Neuronal stem cell (in vitro differentiated cells): Measurements from ENCODE around the gene PTPN7.

ENCODE experiments used
- DNase-seq: peaks from one replicate; pipeline ENCODE4 v3.0.0-alpha.2; 2013; ENCODE audit warnings: low spot score
- H2AFZ ChIP-seq: one replicate; pipeline ENCODE4 v1.6.1; 2013; ENCODE audit warnings: mild to moderate bottlenecking, low read length, inconsistent platforms
- H2AK5ac ChIP-seq: 2 replicates; pipeline ENCODE4 v1.6.1; 2013; ENCODE audit warnings: low read depth, mild to moderate bottlenecking, inconsistent platforms, low read length, moderate library complexity, mixed read lengths
- H2BK120ac ChIP-seq: 2 replicates; pipeline ENCODE4 v1.6.1; 2013; ENCODE audit warnings: low read depth, mild to moderate bottlenecking, inconsistent platforms, low read length, moderate library complexity, mixed read lengths
- H2BK12ac ChIP-seq: one replicate; pipeline ENCODE4 v1.6.1; 2013; ENCODE audit warnings: low read length, inconsistent platforms
- H2BK15ac ChIP-seq: 2 replicates; pipeline ENCODE4 v1.6.1; 2013; ENCODE audit warnings: mild to moderate bottlenecking, low read length, inconsistent platforms, mixed read lengths
- H2BK5ac ChIP-seq: one replicate; pipeline ENCODE4 v1.6.1; 2013; ENCODE audit warnings: inconsistent platforms, mild to moderate bottlenecking, low read length, moderate library complexity
- H3K14ac ChIP-seq: one replicate; pipeline ENCODE4 v1.6.1; 2013; ENCODE audit warnings: low read length, inconsistent platforms
- H3K18ac ChIP-seq: 2 replicates; pipeline ENCODE4 v1.6.1; 2013; ENCODE audit warnings: low read length, inconsistent platforms
- H3K23ac ChIP-seq: 2 replicates; pipeline ENCODE4 v1.6.1; 2013; ENCODE audit warnings: low read depth, mild to moderate bottlenecking, mixed read lengths, low read length, inconsistent platforms; ENCODE audit not compliant: poor library complexity
- H3K27ac ChIP-seq: replicated peaks from 3 replicates; pipeline ENCODE4 v1.5.1; 2013; ENCODE audit warnings: low read length, inconsistent platforms
- H3K27me3 ChIP-seq, 3 experiments: 2 replicates each; pipeline ENCODE4 v1.6.1; 2013; ENCODE audit warnings: low read length in 3 of 3, mild to moderate bottlenecking in 2 of 3, inconsistent platforms in 1 of 3, low read depth in 1 of 3, mixed read lengths in 1 of 3, moderate library complexity in 1 of 3; ENCODE audit not compliant: control insufficient read depth in 3 of 3, insufficient read depth in 3 of 3
- H3K36me3 ChIP-seq, 2 donors: replicated peaks in 1 of 2; 2 replicates each; pipeline ENCODE4 v1.6.1; 2013; ENCODE audit warnings: low read length in 2 of 2; ENCODE audit not compliant: control insufficient read depth in 2 of 2, insufficient read depth in 2 of 2
- H3K4ac ChIP-seq: 2 replicates; pipeline ENCODE4 v1.6.1; 2013; ENCODE audit warnings: inconsistent platforms, mild to moderate bottlenecking, low read length, moderate library complexity
- H3K4me1 ChIP-seq, 2 donors: 1 replicate in 1 of 2; 2 replicates in 1 of 2; pipeline ENCODE4 v1.6.1; 2013; ENCODE audit warnings: low read length in 2 of 2, low read depth in 1 of 2; ENCODE audit not compliant: control insufficient read depth in 2 of 2, insufficient read depth in 1 of 2
- H3K4me2 ChIP-seq: one replicate; pipeline ENCODE4 v1.6.1; 2013; ENCODE audit warnings: mild to moderate bottlenecking, low read length, inconsistent platforms; ENCODE audit not compliant: insufficient read depth, poor library complexity, severe bottlenecking
- H3K4me3 ChIP-seq, 2 donors: 2 replicates each; pipeline ENCODE4 v1.5.1; 2013; ENCODE audit warnings: low read length in 2 of 2, mild to moderate bottlenecking in 2 of 2, inconsistent platforms in 1 of 2, moderate library complexity in 1 of 2
- H3K79me1 ChIP-seq: one replicate; pipeline ENCODE4 v1.6.1; 2013; ENCODE audit warnings: low read depth, mild to moderate bottlenecking, inconsistent platforms, low read length, moderate library complexity
- H3K9ac ChIP-seq: one replicate; pipeline ENCODE4 v1.6.1; 2013; ENCODE audit warnings: mild to moderate bottlenecking, low read depth, low read length, inconsistent platforms; ENCODE audit not compliant: poor library complexity
- H3K9me3 ChIP-seq, 2 donors: replicated peaks in 1 of 2; 2 replicates each; pipeline versions ENCODE3 to v1.6.1; 2013; ENCODE audit warnings: low read length in 2 of 2, mild to moderate bottlenecking in 2 of 2, inconsistent platforms in 1 of 2, low read depth in 1 of 2, mixed read lengths in 1 of 2, moderate library complexity in 1 of 2; ENCODE audit not compliant: control insufficient read depth in 2 of 2, insufficient read depth in 1 of 2
- H4K8ac ChIP-seq: one replicate; pipeline ENCODE4 v1.6.1; 2013; ENCODE audit warnings: low read depth, mild to moderate bottlenecking, inconsistent platforms, low read length, moderate library complexity
- H4K91ac ChIP-seq: one replicate; pipeline ENCODE4 v1.6.1; 2013; ENCODE audit warnings: low read length, low read depth, mild to moderate bottlenecking, inconsistent platforms; ENCODE audit not compliant: poor library complexity
- WGBS, 2 donors: extraction: QIAGEN DNeasy Blood & Tissue Kit; methylation state at CpG; one replicate each; pipeline ENCODE4 v1.1.7; 2013; ENCODE audit warnings: missing lambda C conversion rate in 2 of 2, mixed read lengths in 1 of 2; ENCODE audit not compliant: insufficient read length in 2 of 2, insufficient replicate concordance in 1 of 2; ENCODE audit errors: extremely low coverage in 2 of 2; 5-methylcytosine and 5-hydroxymethylcytosine counted together

The PTPN7 gene

GRCh38 chr1:202204065-202204464 is 43.7 kb upstream of the PTPN7 start:
- Histone ChIP-seq H3K27me3 (peaks cover 0 to 26% (median 0%) of the 10 kb centered on the region in 3 experiments), H2AFZ (no peak overlapping the region)

GRCh38 chr1:202203238-202204039 is 43.0 kb upstream of the PTPN7 start:
- WGBS, 2 donors, result no CpG with 5 or more reads among the region's 13 CpGs
- no peak overlapping the region for H3K27ac ChIP-seq
- no peak overlapping the region for H3K9ac ChIP-seq
- H3K36me3 ChIP-seq, result no peaks in the 10 kb centered on the region
- peaks cover 0 to 24% (median 0%) of the 10 kb centered on the region in 3 experiments for H3K27me3 ChIP-seq
- H3K18ac ChIP-seq, result no peak overlapping the region
- H2BK120ac ChIP-seq, result no peak overlapping the region
- no peak overlapping the region for H2BK5ac ChIP-seq
- no peak overlapping the region for H3K4me2 ChIP-seq
- H3K4me3 ChIP-seq, result no peak overlapping the region
- peaks cover 0 to 17% of the 10 kb centered on the region in 2 donors for H3K4me1 ChIP-seq
- no peaks in the 10 kb centered on the region for H3K79me1 ChIP-seq
- H3K14ac ChIP-seq, result no peak overlapping the region
- no peaks in the 10 kb centered on the region for H3K9me3 ChIP-seq
- no peak overlapping the region for H3K4ac ChIP-seq
- DNase-seq, result no peak
- no peak overlapping the region for H2BK15ac ChIP-seq
- no peak overlapping the region for H4K91ac ChIP-seq
- no peak overlapping the region for H4K8ac ChIP-seq
- H2BK12ac ChIP-seq, result no peak overlapping the region
- H2AK5ac ChIP-seq, result no peak overlapping the region
- H3K23ac ChIP-seq, result no peak overlapping the region
- H2AFZ ChIP-seq, result no peak overlapping the region

More at GRCh38 chr1:202204065-202204464, 43.7 kb upstream of the PTPN7 start:
- H3K4ac ChIP-seq, result no peak overlapping the region
- no peak overlapping the region for H3K4me2 ChIP-seq
- WGBS, 2 donors, result no CpG with 5 or more reads among the region's 1 CpG
- no peak overlapping the region for H4K91ac ChIP-seq
- H3K79me1 ChIP-seq, result no peaks in the 10 kb centered on the region
- no peak overlapping the region for H2BK5ac ChIP-seq
- peaks cover 0 to 17% of the 10 kb centered on the region in 2 donors for H3K4me1 ChIP-seq
- no peak overlapping the region for H3K14ac ChIP-seq
- H3K9ac ChIP-seq, result no peak overlapping the region
- no peak overlapping the region for H2BK12ac ChIP-seq
- no peaks in the 10 kb centered on the region for H3K9me3 ChIP-seq
- H2BK120ac ChIP-seq, result no peak overlapping the region
- no peak overlapping the region for H3K4me3 ChIP-seq
- no peak overlapping the region for H3K23ac ChIP-seq
- no peak overlapping the region for H2BK15ac ChIP-seq
- H4K8ac ChIP-seq, result no peak overlapping the region
- H3K36me3 ChIP-seq, result no peaks in the 10 kb centered on the region
- no peak overlapping the region for H3K27ac ChIP-seq
- H3K18ac ChIP-seq, result no peak overlapping the region
- no peak overlapping the region for H2AK5ac ChIP-seq
- no peak for DNase-seq

DNA sequence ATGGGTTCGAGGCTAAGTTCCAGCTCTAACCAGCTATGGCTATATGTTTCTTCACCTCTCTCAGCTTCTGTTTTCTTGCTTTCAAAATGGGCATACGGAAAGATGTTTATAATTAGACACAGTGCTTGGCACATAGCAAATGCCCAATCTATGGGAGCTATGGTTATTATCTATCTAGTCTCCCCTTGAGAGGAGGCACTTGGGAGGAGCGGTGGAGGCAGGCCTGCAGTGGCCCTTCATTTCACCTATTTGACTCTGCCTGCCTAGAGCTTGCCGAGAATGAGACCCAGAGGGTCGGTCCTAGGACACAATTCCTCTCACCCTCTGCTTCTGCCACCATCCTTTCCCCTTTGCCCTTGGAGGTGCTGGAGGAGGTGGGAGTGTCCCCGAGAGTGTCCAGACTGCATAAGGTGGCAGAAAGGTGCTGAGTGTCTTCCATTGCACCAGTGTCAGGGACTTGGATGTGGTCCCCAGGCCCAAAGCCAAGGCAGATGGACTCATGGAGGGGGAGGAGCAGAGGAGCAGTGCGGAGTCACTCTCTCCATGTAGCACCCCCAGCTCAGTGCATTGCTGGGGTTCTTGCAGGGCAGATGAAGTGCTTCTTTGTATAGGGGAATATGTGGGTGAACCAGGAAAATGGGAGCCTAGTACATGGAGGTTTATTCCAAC is 42.2 kb upstream of the PTPN7 start:
- H2BK15ac ChIP-seq, result peak overlapping the region; percentile 21
- no peak overlapping the region for H3K4me3 ChIP-seq
- H2BK120ac ChIP-seq, result no peak overlapping the region
- WGBS, 2 donors, result no CpG with 5 or more reads among the region's 7 CpGs
- H3K23ac ChIP-seq, result no peak overlapping the region
- H3K9ac ChIP-seq, result no peak overlapping the region
- no peak overlapping the region for H2AFZ ChIP-seq
- no peaks in the 10 kb centered on the region for H3K36me3 ChIP-seq
- H2AK5ac ChIP-seq, result no peak overlapping the region
- no peak overlapping the region for H3K4ac ChIP-seq
- H4K8ac ChIP-seq, result no peak overlapping the region
- no peak for DNase-seq
- H2BK5ac ChIP-seq, result no peak overlapping the region
- H3K14ac ChIP-seq, result no peak overlapping the region
- H2BK12ac ChIP-seq, result no peak overlapping the region
- H3K4me1 ChIP-seq, result peaks cover 0 to 12% of the 10 kb centered on the region in 2 donors
- H3K79me1 ChIP-seq, result no peaks in the 10 kb centered on the region
- no peaks in the 10 kb centered on the region for H3K9me3 ChIP-seq
- H3K4me2 ChIP-seq, result no peak overlapping the region
- H3K27ac ChIP-seq, result no peak overlapping the region
- H3K27me3 ChIP-seq, result peaks cover 0 to 30% (median 0%) of the 10 kb centered on the region in 3 experiments
- no peak overlapping the region for H4K91ac ChIP-seq
- no peak overlapping the region for H3K18ac ChIP-seq

GRCh38 chr1:202201971-202202370 is 41.6 kb upstream of the PTPN7 start:
- no peak overlapping the region for H3K23ac ChIP-seq
- H3K27ac ChIP-seq, result no peak overlapping the region
- H3K9ac ChIP-seq, result no peak overlapping the region
- no peak for DNase-seq
- no peaks in the 10 kb centered on the region for H3K36me3 ChIP-seq
- H3K4ac ChIP-seq, result no peak overlapping the region
- peaks cover 0 to 36% (median 0%) of the 10 kb centered on the region in 3 experiments for H3K27me3 ChIP-seq
- no peak overlapping the region for H3K18ac ChIP-seq
- no peak overlapping the region for H3K14ac ChIP-seq
- H4K91ac ChIP-seq, result no peak overlapping the region
- no peaks in the 10 kb centered on the region for H3K79me1 ChIP-seq
- H2AK5ac ChIP-seq, result no peak overlapping the region
- H2BK5ac ChIP-seq, result no peak overlapping the region
- no peak overlapping the region for H2AFZ ChIP-seq
- no peaks in the 10 kb centered on the region for H3K9me3 ChIP-seq
- WGBS, 2 donors, result no CpG with 5 or more reads among the region's 4 CpGs
- no peak overlapping the region for H2BK15ac ChIP-seq
- no peak overlapping the region for H3K4me3 ChIP-seq
- H3K4me1 ChIP-seq, result peaks cover 0 to 12% of the 10 kb centered on the region in 2 donors
- H2BK120ac ChIP-seq, result no peak overlapping the region
- no peak overlapping the region for H2BK12ac ChIP-seq
- H3K4me2 ChIP-seq, result no peak overlapping the region
- no peak overlapping the region for H4K8ac ChIP-seq
